Measurements from ENCODE around the gene FNDC3A.

DNA sequence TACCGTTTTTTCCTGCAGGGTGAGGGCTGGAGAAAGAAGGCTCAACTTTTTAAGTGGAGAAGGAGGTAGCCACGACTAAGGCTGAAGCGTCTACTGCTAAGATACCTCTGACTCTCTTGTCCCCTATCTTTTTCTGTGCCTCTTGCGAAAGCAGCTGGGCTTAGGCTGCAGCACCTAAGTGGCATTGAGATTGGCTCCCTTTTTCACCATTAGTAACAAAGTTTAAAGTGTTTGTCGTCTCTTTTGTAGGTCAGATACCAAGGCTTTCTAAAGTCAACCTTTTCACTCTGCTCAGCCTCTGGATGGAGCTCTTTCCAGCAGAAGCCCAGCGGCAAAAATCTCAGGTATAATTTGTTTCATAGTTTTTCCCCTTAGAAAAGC lies 272.9 kb downstream of the FNDC3A start:
- TF ChIP-seq, protein P1, sequence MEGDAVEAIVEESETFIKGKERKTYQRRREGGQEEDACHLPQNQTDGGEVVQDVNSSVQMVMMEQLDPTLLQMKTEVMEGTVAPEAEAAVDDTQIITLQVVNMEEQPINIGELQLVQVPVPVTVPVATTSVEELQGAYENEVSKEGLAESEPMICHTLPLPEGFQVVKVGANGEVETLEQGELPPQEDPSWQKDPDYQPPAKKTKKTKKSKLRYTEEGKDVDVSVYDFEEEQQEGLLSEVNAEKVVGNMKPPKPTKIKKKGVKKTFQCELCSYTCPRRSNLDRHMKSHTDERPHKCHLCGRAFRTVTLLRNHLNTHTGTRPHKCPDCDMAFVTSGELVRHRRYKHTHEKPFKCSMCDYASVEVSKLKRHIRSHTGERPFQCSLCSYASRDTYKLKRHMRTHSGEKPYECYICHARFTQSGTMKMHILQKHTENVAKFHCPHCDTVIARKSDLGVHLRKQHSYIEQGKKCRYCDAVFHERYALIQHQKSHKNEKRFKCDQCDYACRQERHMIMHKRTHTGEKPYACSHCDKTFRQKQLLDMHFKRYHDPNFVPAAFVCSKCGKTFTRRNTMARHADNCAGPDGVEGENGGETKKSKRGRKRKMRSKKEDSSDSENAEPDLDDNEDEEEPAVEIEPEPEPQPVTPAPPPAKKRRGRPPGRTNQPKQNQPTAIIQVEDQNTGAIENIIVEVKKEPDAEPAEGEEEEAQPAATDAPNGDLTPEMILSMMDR (IDR thresholded peaks at IDR 0.05): no peak
- TF ChIP-seq POLR2A (IDR thresholded peaks at IDR 0.05): no peak
- no peak for TF ChIP-seq POLR2AphosphoS5 (IDR thresholded peaks at IDR 0.05)
- TF ChIP-seq EP300 (IDR thresholded peaks at IDR 0.05): no peak

Data from stomach (tissue), 4 donors.